Breast epithelium (tissue), 3 donors: ENCODE measurements around the gene JPH2.

ENCODE experiments used
- CTCF ChIP-seq, 3 donors: fragments of 450-650 bp; IDR thresholded peaks; one replicate each; pipeline ENCODE4 v1.5.1; 2016 to 2017; ENCODE audit warnings: antibody characterized with exemption in 3 of 3, mild to moderate bottlenecking in 3 of 3, moderate library complexity in 3 of 3
- POLR2A ChIP-seq: fragments of 450-650 bp; IDR thresholded peaks from one replicate; pipeline ENCODE4 v1.6.1; 2016; ENCODE audit warnings: antibody characterized with exemption, mild to moderate bottlenecking, moderate library complexity
- POLR2AphosphoS5 ChIP-seq, 3 donors: sonication (generic); formaldehyde crosslinking; IDR thresholded peaks; one replicate each; pipeline ENCODE4 v1.6.1; 2017; ENCODE audit warnings: antibody characterized with exemption in 3 of 3

GRCh38 chr20:44126445-44126844 lies 60.5 kb downstream of the JPH2 start:
- TF ChIP-seq CTCF (IDR thresholded peaks at IDR 0.05) (no peak), POLR2A (no peak), POLR2AphosphoS5 (IDR thresholded peaks at IDR 0.05) (no peak)
